K562 (cell line): Measurements from ENCODE around the gene ARL8A. TPM values are rescaled to one million over a fixed set of nuclear protein-coding genes. Genes with fewer than 3 reads are reported as not detected.

Experiments
- BDP1 ChIP-seq: IDR thresholded peaks from 3 replicates; pipeline ENCODE4 v1.6.1; 2011; ENCODE audit not compliant: insufficient read length, insufficient read depth
- CSDE1 ChIP-seq, 2 experiments: fragments of 450-650 bp; IDR thresholded peaks; 2 replicates each; pipeline ENCODE4 v1.6.1; 2016; ENCODE audit warnings: mild to moderate bottlenecking in 1 of 2
- ETS1 ChIP-seq: conservative IDR thresholded peaks from 2 replicates; pipeline ENCODE4 v1.6.1; 2011; ENCODE audit warnings: low read depth, mild to moderate bottlenecking, low read length; ENCODE audit not compliant: control insufficient read depth
- FIP1L1 ChIP-seq: fragments of 200-400 bp; formaldehyde crosslinking; IDR thresholded peaks from 2 replicates; pipeline ENCODE4 v1.6.1; 2018; ENCODE audit warnings: mild to moderate bottlenecking, low read depth, low read length; ENCODE audit not compliant: poor library complexity, severe bottlenecking
- FOXM1 ChIP-seq, 2 experiments: fragments of 450-650 bp in 1 of 2; sonication (generic) in 1 of 2; formaldehyde crosslinking in 1 of 2; IDR thresholded peaks; 2 replicates each; pipeline versions ENCODE4 v1.6.1 to v1.9.0; 2017 to 2022; ENCODE audit warnings: low read depth in 2 of 2, mild to moderate bottlenecking in 2 of 2, missing genetic modification reagents in 1 of 2, moderate library complexity in 1 of 2
- HEY1 ChIP-seq: fragments of 250-450 bp; sonication (Bioruptor Pico); IDR thresholded peaks from 2 replicates; pipeline ENCODE4 v1.5.0; 2020; ENCODE audit warnings: mild to moderate bottlenecking, moderate library complexity, borderline replicate concordance
- MLLT1 ChIP-seq, 2 experiments: fragments of 450-650 bp; IDR thresholded peaks; 2 replicates each; pipeline ENCODE4 v1.6.1; 2016
- MTA1 ChIP-seq: fragments of 450-650 bp; IDR thresholded peaks from 2 replicates; pipeline ENCODE4 v1.6.1; 2017; ENCODE audit warnings: borderline replicate concordance
- MYNN ChIP-seq, 2 experiments: sonication (generic); formaldehyde crosslinking in 1 of 2; IDR thresholded peaks; 2 replicates each; pipeline versions ENCODE4 v1.5.0 to v1.6.1; 2016 to 2020; ENCODE audit warnings: antibody characterized with exemption in 1 of 2, missing genetic modification reagents in 1 of 2
- PTBP1 ChIP-seq: fragments of 200-400 bp; formaldehyde crosslinking; IDR thresholded peaks from 2 replicates; pipeline ENCODE4 v1.6.1; 2017; ENCODE audit warnings: low read depth, low read length
- SLC30A9 ChIP-seq: fragments of 250-450 bp; sonication (Bioruptor Pico); IDR thresholded peaks from 2 replicates; pipeline ENCODE4 v1.8.0; 2022; ENCODE audit warnings: mild to moderate bottlenecking, moderate library complexity
- SRSF7 ChIP-seq: fragments of 200-400 bp; formaldehyde crosslinking; optimal IDR thresholded peaks from 2 replicates; pipeline ENCODE3; 2017; ENCODE audit warnings: mild to moderate bottlenecking, low read depth, low read length
- TCF7 ChIP-seq: sonication (generic); IDR thresholded peaks from 2 replicates; pipeline ENCODE4 v1.6.1; 2016; ENCODE audit warnings: antibody characterized with exemption, borderline replicate concordance
- ZNF121 ChIP-seq: sonication (generic); formaldehyde crosslinking; conservative IDR thresholded peaks from 2 replicates; pipeline ENCODE4 v1.8.0; 2022; ENCODE audit warnings: missing genetic modification reagents
- ZNF165 ChIP-seq: fragments of 250-450 bp; sonication (Bioruptor Pico); IDR thresholded peaks from 2 replicates; pipeline ENCODE4 v1.4.0; 2020; ENCODE audit warnings: borderline replicate concordance
- ZNF696 ChIP-seq: fragments of 250-450 bp; sonication (Bioruptor Pico); conservative IDR thresholded peaks from 2 replicates; pipeline ENCODE4 v1.4.0; 2020; ENCODE audit warnings: mild to moderate bottlenecking, moderate library complexity
- polyA plus RNA-seq, 8 experiments: library from polyadenylated mRNA; depleted of rRNA in 4 of 8; stranded (reverse) in 5 of 8; unstranded in 3 of 8; fragments of >200 nt; fragmentation: Nextera tagmentation in 2 of 8; fragmentation: Illumina TruSeq in 1 of 8; extraction: Ambion mirVana in 2 of 8; extraction: Trizol in 1 of 8; gene quantifications; 2 replicates each; pipeline versions ENCODE4 v1.2.1 to v1.2.3, GENCODE V29; 2011 to 2014; ENCODE audit warnings: inconsistent platforms in 1 of 8, missing spikeins in 1 of 8
- total RNA-seq, 7 experiments: library from RNA; depleted of rRNA in 6 of 7; stranded (reverse); fragments of >200 nt in 6 of 7; fragmentation: Illumina TruSeq in 2 of 7; extraction: Trizol in 2 of 7; gene quantifications; 2 replicates each; pipeline versions ENCODE4 v1.2.1 to v1.2.3, GENCODE V29; 2011 to 2021; ENCODE audit warnings: low replicate concordance in 1 of 7
- TF ChIP-seq, protein P1 (sequence below), 3 experiments: IDR thresholded peaks in 2 of 3; conservative IDR thresholded peaks in 1 of 3; 2 replicates each; pipeline ENCODE4 v1.5.1; 2011 to 2012; ENCODE audit warnings: low read length in 3 of 3, mild to moderate bottlenecking in 3 of 3, control low read depth in 2 of 3, improper control_type of control experiment in 1 of 3, inconsistent platforms in 1 of 3, low read depth in 1 of 3, mixed read lengths in 1 of 3, moderate library complexity in 1 of 3; ENCODE audit not compliant: insufficient read depth in 2 of 3
- TF ChIP-seq, protein P2 (sequence below): fragments of 450-650 bp; formaldehyde crosslinking; IDR thresholded peaks from 2 replicates; pipeline ENCODE4 v1.4.0; 2020; ENCODE audit warnings: mild to moderate bottlenecking, moderate library complexity
- TF ChIP-seq, protein P3 (sequence below): sonication (generic); formaldehyde crosslinking; IDR thresholded peaks from 2 replicates; pipeline ENCODE4 v1.8.0; 2022; ENCODE audit warnings: missing genetic modification reagents, mild to moderate bottlenecking, borderline replicate concordance

ARL8A gene
- total and polyA plus RNA-seq, 9 of the 15 experiments (the other 6 are each of a cell fraction or from before 2014, with no cell fraction given) = 0.17 to 27.3 (median 15.6) TPM

- no peak for TF ChIP-seq ZNF165 (CRISPR knock-in tag)
- TF ChIP-seq MTA1 = no peak
- TF ChIP-seq FOXM1 (IDR thresholded peaks at IDR 0.05; ENCODE audit: low read depth) = no peak
- TF ChIP-seq FOXM1 (CRISPR knock-in tag; IDR thresholded peaks at IDR 0.05; ENCODE audit: low read depth) = no peak
- TF ChIP-seq PTBP1 = no peak
- no peak for TF ChIP-seq BDP1
- peak; percentile 95 for TF ChIP-seq MYNN (IDR thresholded peaks at IDR 0.05)
- TF ChIP-seq MYNN (CRISPR knock-in tag; IDR thresholded peaks at IDR 0.05) = no peak
- TF ChIP-seq CSDE1 (IDR thresholded peaks at IDR 0.05) = 0 out of 4 replicates have a peak, but pooled peaks of 1 of the 2 experiments have one; percentile 9
- TF ChIP-seq ETS1 = no peak; the same call in 1 of the 2 replicates
- TF ChIP-seq HEY1 (CRISPR knock-in tag) = no peak
- peak; percentile 48 for TF ChIP-seq FIP1L1
- TF ChIP-seq, protein P1, sequence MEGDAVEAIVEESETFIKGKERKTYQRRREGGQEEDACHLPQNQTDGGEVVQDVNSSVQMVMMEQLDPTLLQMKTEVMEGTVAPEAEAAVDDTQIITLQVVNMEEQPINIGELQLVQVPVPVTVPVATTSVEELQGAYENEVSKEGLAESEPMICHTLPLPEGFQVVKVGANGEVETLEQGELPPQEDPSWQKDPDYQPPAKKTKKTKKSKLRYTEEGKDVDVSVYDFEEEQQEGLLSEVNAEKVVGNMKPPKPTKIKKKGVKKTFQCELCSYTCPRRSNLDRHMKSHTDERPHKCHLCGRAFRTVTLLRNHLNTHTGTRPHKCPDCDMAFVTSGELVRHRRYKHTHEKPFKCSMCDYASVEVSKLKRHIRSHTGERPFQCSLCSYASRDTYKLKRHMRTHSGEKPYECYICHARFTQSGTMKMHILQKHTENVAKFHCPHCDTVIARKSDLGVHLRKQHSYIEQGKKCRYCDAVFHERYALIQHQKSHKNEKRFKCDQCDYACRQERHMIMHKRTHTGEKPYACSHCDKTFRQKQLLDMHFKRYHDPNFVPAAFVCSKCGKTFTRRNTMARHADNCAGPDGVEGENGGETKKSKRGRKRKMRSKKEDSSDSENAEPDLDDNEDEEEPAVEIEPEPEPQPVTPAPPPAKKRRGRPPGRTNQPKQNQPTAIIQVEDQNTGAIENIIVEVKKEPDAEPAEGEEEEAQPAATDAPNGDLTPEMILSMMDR (IDR thresholded peaks at IDR 0.05 in 2 of 3, conservative IDR thresholded peaks at IDR 0.05 in 1 of 3; ENCODE audit: insufficient read depth in 2 of 3, low read depth in 1 of 3, low read length in 3 of 3) = peak; percentile 22 to 26 (median 25); a peak in 3 of 6 replicates
- TF ChIP-seq, protein P2, sequence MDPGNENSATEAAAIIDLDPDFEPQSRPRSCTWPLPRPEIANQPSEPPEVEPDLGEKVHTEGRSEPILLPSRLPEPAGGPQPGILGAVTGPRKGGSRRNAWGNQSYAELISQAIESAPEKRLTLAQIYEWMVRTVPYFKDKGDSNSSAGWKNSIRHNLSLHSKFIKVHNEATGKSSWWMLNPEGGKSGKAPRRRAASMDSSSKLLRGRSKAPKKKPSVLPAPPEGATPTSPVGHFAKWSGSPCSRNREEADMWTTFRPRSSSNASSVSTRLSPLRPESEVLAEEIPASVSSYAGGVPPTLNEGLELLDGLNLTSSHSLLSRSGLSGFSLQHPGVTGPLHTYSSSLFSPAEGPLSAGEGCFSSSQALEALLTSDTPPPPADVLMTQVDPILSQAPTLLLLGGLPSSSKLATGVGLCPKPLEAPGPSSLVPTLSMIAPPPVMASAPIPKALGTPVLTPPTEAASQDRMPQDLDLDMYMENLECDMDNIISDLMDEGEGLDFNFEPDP (CRISPR knock-in tag) = no peak
- 0 out of 2 replicates have a peak, but pooled peaks have one; percentile 47 for TF ChIP-seq ZNF696 (CRISPR knock-in tag)
- no peak for TF ChIP-seq SRSF7
- no peak for TF ChIP-seq ZNF121
- no peak for TF ChIP-seq SLC30A9
- TF ChIP-seq, protein P3, sequence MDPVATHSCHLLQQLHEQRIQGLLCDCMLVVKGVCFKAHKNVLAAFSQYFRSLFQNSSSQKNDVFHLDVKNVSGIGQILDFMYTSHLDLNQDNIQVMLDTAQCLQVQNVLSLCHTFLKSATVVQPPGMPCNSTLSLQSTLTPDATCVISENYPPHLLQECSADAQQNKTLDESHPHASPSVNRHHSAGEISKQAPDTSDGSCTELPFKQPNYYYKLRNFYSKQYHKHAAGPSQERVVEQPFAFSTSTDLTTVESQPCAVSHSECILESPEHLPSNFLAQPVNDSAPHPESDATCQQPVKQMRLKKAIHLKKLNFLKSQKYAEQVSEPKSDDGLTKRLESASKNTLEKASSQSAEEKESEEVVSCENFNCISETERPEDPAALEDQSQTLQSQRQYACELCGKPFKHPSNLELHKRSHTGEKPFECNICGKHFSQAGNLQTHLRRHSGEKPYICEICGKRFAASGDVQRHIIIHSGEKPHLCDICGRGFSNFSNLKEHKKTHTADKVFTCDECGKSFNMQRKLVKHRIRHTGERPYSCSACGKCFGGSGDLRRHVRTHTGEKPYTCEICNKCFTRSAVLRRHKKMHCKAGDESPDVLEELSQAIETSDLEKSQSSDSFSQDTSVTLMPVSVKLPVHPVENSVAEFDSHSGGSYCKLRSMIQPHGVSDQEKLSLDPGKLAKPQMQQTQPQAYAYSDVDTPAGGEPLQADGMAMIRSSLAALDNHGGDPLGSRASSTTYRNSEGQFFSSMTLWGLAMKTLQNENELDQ (CRISPR knock-in tag) = no peak
- TF ChIP-seq MLLT1 (IDR thresholded peaks at IDR 0.05) = peak; percentile 36 to 44; a peak in 2 of 4 replicates
- TF ChIP-seq TCF7 = peak; percentile 42; the same call in 1 of the 2 replicates
Observed at GRCh38 chr1:202160377-202160940, 15.9 kb upstream of the ARL8A start, which contains the start of gene PTPN7 (continued).
